ENCODE data around the gene TIMM22. TPM values are rescaled to one million over a fixed set of nuclear protein-coding genes. Genes with fewer than 3 reads are reported as not detected.

The TIMM22 gene
- total and polyA plus RNA-seq, 2 of the 13 experiments (the other 11 are each of a cell fraction or from before 2014, with no cell fraction given): 6.2 to 15.5 TPM

- TF ChIP-seq ETV5 (CRISPR knock-in tag; IDR thresholded peaks at IDR 0.05; ENCODE audit: borderline replicate concordance) (no peak), ZFX (CRISPR knock-in tag; IDR thresholded peaks at IDR 0.05; ENCODE audit: low read depth) (peak; percentile 38; the same call in 1 of the 2 replicates), SIN3A (IDR thresholded peaks at IDR 0.05; ENCODE audit: borderline replicate concordance, low read depth, low read length) (no peak), HMGXB3 (CRISPR knock-in tag; IDR thresholded peaks at IDR 0.05; ENCODE audit: borderline replicate concordance) (no peak), ZNF441 (CRISPR knock-in tag; IDR thresholded peaks at IDR 0.05; ENCODE audit: borderline replicate concordance) (no peak), ARID5B (CRISPR knock-in tag; IDR thresholded peaks at IDR 0.05) (peak; percentile 74), ATF3 (CRISPR knock-in tag; IDR thresholded peaks at IDR 0.05) (no peak), HMG20A (CRISPR knock-in tag; IDR thresholded peaks at IDR 0.05; ENCODE audit: borderline replicate concordance) (peak; percentile 72; the same call in 1 of the 2 replicates), ZSCAN22 (CRISPR knock-in tag; IDR thresholded peaks at IDR 0.05) (no peak), ZMYM2 (CRISPR knock-in tag; IDR thresholded peaks at IDR 0.05) (no peak), TOE1 (CRISPR knock-in tag; IDR thresholded peaks at IDR 0.05) (no peak), HNRNPUL1 (IDR thresholded peaks at IDR 0.05; ENCODE audit: low read depth, low read length) (no peak), TCF7L2 (IDR thresholded peaks at IDR 0.05; ENCODE audit: low read depth, low read length) (no peak), RBM39 (IDR thresholded peaks at IDR 0.05; ENCODE audit: low read depth, low read length, poor library complexity, severe bottlenecking) (no peak)
- TF ChIP-seq, protein P1, sequence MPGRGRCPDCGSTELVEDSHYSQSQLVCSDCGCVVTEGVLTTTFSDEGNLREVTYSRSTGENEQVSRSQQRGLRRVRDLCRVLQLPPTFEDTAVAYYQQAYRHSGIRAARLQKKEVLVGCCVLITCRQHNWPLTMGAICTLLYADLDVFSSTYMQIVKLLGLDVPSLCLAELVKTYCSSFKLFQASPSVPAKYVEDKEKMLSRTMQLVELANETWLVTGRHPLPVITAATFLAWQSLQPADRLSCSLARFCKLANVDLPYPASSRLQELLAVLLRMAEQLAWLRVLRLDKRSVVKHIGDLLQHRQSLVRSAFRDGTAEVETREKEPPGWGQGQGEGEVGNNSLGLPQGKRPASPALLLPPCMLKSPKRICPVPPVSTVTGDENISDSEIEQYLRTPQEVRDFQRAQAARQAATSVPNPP (CRISPR knock-in tag; IDR thresholded peaks at IDR 0.05): no peak
- TF ChIP-seq, protein P2, sequence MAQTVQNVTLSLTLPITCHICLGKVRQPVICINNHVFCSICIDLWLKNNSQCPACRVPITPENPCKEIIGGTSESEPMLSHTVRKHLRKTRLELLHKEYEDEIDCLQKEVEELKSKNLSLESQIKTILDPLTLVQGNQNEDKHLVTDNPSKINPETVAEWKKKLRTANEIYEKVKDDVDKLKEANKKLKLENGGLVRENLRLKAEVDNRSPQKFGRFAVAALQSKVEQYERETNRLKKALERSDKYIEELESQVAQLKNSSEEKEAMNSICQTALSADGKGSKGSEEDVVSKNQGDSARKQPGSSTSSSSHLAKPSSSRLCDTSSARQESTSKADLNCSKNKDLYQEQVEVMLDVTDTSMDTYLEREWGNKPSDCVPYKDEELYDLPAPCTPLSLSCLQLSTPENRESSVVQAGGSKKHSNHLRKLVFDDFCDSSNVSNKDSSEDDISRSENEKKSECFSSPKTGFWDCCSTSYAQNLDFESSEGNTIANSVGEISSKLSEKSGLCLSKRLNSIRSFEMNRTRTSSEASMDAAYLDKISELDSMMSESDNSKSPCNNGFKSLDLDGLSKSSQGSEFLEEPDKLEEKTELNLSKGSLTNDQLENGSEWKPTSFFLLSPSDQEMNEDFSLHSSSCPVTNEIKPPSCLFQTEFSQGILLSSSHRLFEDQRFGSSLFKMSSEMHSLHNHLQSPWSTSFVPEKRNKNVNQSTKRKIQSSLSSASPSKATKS (CRISPR knock-in tag; IDR thresholded peaks at IDR 0.05): no peak
These were observed 42.3 kb upstream of the TIMM22 start (continued) for GRCh38 chr17:954431-955164.
